Body of pancreas (tissue), 4 donors: ENCODE measurements around the gene PRELP. TPM values are rescaled to one million over a fixed set of nuclear protein-coding genes. Genes with fewer than 3 reads are reported as not detected.

Source experiments
- ATAC-seq: fragments of 150-250 bp; one replicate; pipeline ENCODE4 v1.9.1; 2016
- DNase-seq, 4 donors: peaks; one replicate each; pipeline ENCODE4 v3.0.0-alpha.2; 2019
- H3K27ac ChIP-seq, 4 donors: fragments of 200-600 bp; sonication (generic); 1 replicate in 3 of 4; 2 replicates in 1 of 4; pipeline versions ENCODE4 v1.5.1 to v1.6.1; 2016 to 2019; ENCODE audit warnings: mild to moderate bottlenecking in 1 of 4, mixed read lengths in 1 of 4, moderate library complexity in 1 of 4
- H3K27me3 ChIP-seq, 2 donors: fragments of 200-600 bp; sonication (generic); one replicate each; pipeline ENCODE4 v1.6.0; 2016; ENCODE audit warnings: mild to moderate bottlenecking in 1 of 2
- H3K36me3 ChIP-seq, 2 donors: fragments of 200-600 bp; sonication (generic); replicated peaks in 1 of 2; 2 replicates each; pipeline ENCODE4 v1.5.1; 2016; ENCODE audit warnings: low read depth in 2 of 2; ENCODE audit not compliant: insufficient read depth in 1 of 2
- H3K4me1 ChIP-seq: fragments of 200-600 bp; sonication (generic); one replicate; pipeline ENCODE4 v1.6.0; 2016
- H3K4me3 ChIP-seq, 2 donors: fragments of 200-600 bp; sonication (generic); 1 replicate in 1 of 2; 2 replicates in 1 of 2; pipeline ENCODE4 v1.5.1; 2016 to 2019
- H3K9me3 ChIP-seq, 3 donors: fragments of 200-600 bp; sonication (generic); 1 replicate in 2 of 3; 2 replicates in 1 of 3; pipeline ENCODE4 v1.5.1; 2016
- CTCF ChIP-seq, 7 experiments: fragments of 450-650 bp in 4 of 7; fragments of 200-600 bp in 3 of 7; sonication (generic) in 3 of 7; IDR thresholded peaks; one replicate each; pipeline ENCODE4 v1.5.1; 2016 to 2019; ENCODE audit warnings: antibody characterized with exemption in 7 of 7
- POLR2A ChIP-seq, 3 donors: fragments of 450-650 bp; IDR thresholded peaks; one replicate each; pipeline ENCODE4 v1.6.1; 2016; ENCODE audit warnings: antibody characterized with exemption in 3 of 3, mild to moderate bottlenecking in 2 of 3
- WGBS, 2 donors: methylation state at CpG; one replicate each; pipeline ENCODE4 v1.1.5; 2017; 5-methylcytosine and 5-hydroxymethylcytosine counted together
- intact Hi-C: fragments of 100-400 bp; cut with DNase I; formaldehyde crosslinking; loops from one replicate; pipeline ENCODE4 v1.15.1; 2023
- total RNA-seq, 2 donors: library from RNA; depleted of rRNA; stranded (reverse); fragments of >200 nt; gene quantifications; one replicate each; pipeline ENCODE4 v1.1.0, GENCODE V29; 2016

Gene PRELP
- 10 to 100 TPM; 14.8 to 28.0 TPM for total RNA-seq

GRCh38 chr1:203475012-203475981 lies at the start of gene PRELP:
Gene PRELP, plus strand, starts transcription at chr1:203475806. Its CDS starts 7,379 bp downstream, at chr1:203483185.
- peak; percentile 69 for ATAC-seq
- H3K9me3 ChIP-seq: no peaks in the 10 kb centered on the region
- peak; percentile 29 to 61 (median 56) for DNase-seq
- TF ChIP-seq CTCF (IDR thresholded peaks at IDR 0.05): peak in 1 of 7 experiments; percentile 7
- TF ChIP-seq POLR2A (IDR thresholded peaks at IDR 0.05): peak in 1 of 3 donors; percentile 22
- intact Hi-C loops: loop anchor here (5.0 kb wide), 1 partner anchor 208 kb away; no protein-coding TSS in a partner anchor
- peaks cover 5% of the 10 kb centered on the region for H3K4me1 ChIP-seq
- 9 to 12% methylated on average over 7 to 8 of the region's 8 CpGs for WGBS, 2 donors
- peak within 1 kb of the TSS; percentile 24 to 41 (median 28) for H3K27ac ChIP-seq
- no peak within 1 kb of the TSS for H3K4me3 ChIP-seq
- H3K27me3 ChIP-seq: no peaks in the 10 kb centered on the region
- no peaks in the 10 kb centered on the region for H3K36me3 ChIP-seq

- Histone ChIP-seq H3K4me3 (no peak overlapping the region), H3K9me3 (no peaks in the 10 kb centered on the region), H3K4me1 (peaks cover 9% of the 10 kb centered on the region), H3K27ac (no peak overlapping the region), H3K27me3 (no peaks in the 10 kb centered on the region), H3K36me3 (no peaks in the 10 kb centered on the region)
- DNase-seq: no peak
- intact Hi-C loops: no loop called here
- 75 to 85% methylated on average over 5 of the region's 5 CpGs for WGBS, 2 donors
- TF ChIP-seq POLR2A (IDR thresholded peaks at IDR 0.05) (no peak), CTCF (IDR thresholded peaks at IDR 0.05) (no peak)
- no peak for ATAC-seq
These were observed 49.2 kb upstream of the PRELP start for GRCh38 chr1:203426366-203426765.

GRCh38 chr1:203426870-203427269 lies 48.7 kb upstream of the PRELP start:
- no peak overlapping the region for H3K27ac ChIP-seq
- ATAC-seq: no peak
- WGBS, 2 donors: 68 to 86% methylated on average over 2 of the region's 2 CpGs
- DNase-seq: no peak
- no peak for TF ChIP-seq CTCF (IDR thresholded peaks at IDR 0.05)
- TF ChIP-seq POLR2A (IDR thresholded peaks at IDR 0.05): no peak
- no peaks in the 10 kb centered on the region for H3K36me3 ChIP-seq
- H3K4me1 ChIP-seq: peaks cover 9% of the 10 kb centered on the region
- no peaks in the 10 kb centered on the region for H3K9me3 ChIP-seq
- no peak overlapping the region for H3K4me3 ChIP-seq
- no peaks in the 10 kb centered on the region for H3K27me3 ChIP-seq
- intact Hi-C loops: no loop called here

- TF ChIP-seq CTCF (IDR thresholded peaks at IDR 0.05) (no peak), POLR2A (IDR thresholded peaks at IDR 0.05) (no peak)
- H3K4me1 ChIP-seq: peaks cover 9% of the 10 kb centered on the region
- no peaks in the 10 kb centered on the region for H3K27me3 ChIP-seq
- ATAC-seq: no peak
- H3K27ac ChIP-seq: no peak overlapping the region
- no peaks in the 10 kb centered on the region for H3K9me3 ChIP-seq
- intact Hi-C loops: no loop called here
- H3K4me3 ChIP-seq: no peak overlapping the region
- H3K36me3 ChIP-seq: no peaks in the 10 kb centered on the region
- no peak for DNase-seq
- 89 to 92% methylated on average over 4 of the region's 4 CpGs for WGBS, 2 donors
These were observed 48.2 kb upstream of the PRELP start for GRCh38 chr1:203427451-203427850.
